Liver (tissue), 3 donors: ENCODE data around the gene SAE1.

ENCODE experiments used
- GABPA ChIP-seq, 2 donors: IDR thresholded peaks in 1 of 2; conservative IDR thresholded peaks in 1 of 2; 2 replicates each; pipeline ENCODE4 v1.6.1; 2016; ENCODE audit warnings: antibody characterized with exemption in 2 of 2, mild to moderate bottlenecking in 1 of 2, moderate library complexity in 1 of 2
- RXRA ChIP-seq, 2 donors: IDR thresholded peaks; 2 replicates each; pipeline ENCODE4 v1.6.1; 2017 to 2018; ENCODE audit warnings: antibody characterized with exemption in 2 of 2, mild to moderate bottlenecking in 1 of 2
- TF ChIP-seq, protein P1 (sequence below): fragments of 150-350 bp; IDR thresholded peaks from 2 replicates; pipeline ENCODE4 v1.5.1; 2017; ENCODE audit warnings: improper control_type of control experiment, low read depth, low read length; ENCODE audit not compliant: missing input control
- donor health status: healthy.
- donor health status: healthy.

DNA sequence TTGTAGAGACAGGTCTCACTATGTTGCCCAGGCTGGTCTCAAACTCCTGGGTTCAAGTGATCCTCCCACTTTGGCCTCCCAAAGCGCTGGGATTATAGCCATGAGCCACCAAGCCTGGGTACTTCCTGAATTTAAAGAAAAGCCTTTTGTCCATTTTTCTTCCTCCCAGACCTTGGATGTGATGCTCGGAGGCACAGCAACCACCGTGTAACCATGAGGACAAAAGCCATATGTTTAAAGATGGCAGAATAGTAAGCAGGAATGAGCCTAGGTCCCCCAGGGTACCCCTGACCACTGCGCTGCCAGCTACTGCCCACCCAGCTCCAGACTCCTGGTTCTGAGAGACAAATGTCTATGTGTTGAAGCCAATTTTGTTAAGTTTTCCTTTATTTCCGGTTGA is 48.1 kb upstream of the SAE1 start:
- TF ChIP-seq, protein P1, sequence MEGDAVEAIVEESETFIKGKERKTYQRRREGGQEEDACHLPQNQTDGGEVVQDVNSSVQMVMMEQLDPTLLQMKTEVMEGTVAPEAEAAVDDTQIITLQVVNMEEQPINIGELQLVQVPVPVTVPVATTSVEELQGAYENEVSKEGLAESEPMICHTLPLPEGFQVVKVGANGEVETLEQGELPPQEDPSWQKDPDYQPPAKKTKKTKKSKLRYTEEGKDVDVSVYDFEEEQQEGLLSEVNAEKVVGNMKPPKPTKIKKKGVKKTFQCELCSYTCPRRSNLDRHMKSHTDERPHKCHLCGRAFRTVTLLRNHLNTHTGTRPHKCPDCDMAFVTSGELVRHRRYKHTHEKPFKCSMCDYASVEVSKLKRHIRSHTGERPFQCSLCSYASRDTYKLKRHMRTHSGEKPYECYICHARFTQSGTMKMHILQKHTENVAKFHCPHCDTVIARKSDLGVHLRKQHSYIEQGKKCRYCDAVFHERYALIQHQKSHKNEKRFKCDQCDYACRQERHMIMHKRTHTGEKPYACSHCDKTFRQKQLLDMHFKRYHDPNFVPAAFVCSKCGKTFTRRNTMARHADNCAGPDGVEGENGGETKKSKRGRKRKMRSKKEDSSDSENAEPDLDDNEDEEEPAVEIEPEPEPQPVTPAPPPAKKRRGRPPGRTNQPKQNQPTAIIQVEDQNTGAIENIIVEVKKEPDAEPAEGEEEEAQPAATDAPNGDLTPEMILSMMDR, result no peak
- TF ChIP-seq RXRA (IDR thresholded peaks at IDR 0.05), result no peak
- no peak for TF ChIP-seq GABPA (IDR thresholded peaks at IDR 0.05 in 1 of 2, conservative IDR thresholded peaks at IDR 0.05 in 1 of 2)
